ENCODE data around the gene BLVRA.
"Not testable (repeated sequence)": the region's sequence is repeated elsewhere in the genome, so short reads cannot be mapped to it uniquely, and the experiment has no call there.

GRCh38 chr7:43775255-43775654, 16.8 kb downstream of the BLVRA start:
- TF ChIP-seq, protein P1, sequence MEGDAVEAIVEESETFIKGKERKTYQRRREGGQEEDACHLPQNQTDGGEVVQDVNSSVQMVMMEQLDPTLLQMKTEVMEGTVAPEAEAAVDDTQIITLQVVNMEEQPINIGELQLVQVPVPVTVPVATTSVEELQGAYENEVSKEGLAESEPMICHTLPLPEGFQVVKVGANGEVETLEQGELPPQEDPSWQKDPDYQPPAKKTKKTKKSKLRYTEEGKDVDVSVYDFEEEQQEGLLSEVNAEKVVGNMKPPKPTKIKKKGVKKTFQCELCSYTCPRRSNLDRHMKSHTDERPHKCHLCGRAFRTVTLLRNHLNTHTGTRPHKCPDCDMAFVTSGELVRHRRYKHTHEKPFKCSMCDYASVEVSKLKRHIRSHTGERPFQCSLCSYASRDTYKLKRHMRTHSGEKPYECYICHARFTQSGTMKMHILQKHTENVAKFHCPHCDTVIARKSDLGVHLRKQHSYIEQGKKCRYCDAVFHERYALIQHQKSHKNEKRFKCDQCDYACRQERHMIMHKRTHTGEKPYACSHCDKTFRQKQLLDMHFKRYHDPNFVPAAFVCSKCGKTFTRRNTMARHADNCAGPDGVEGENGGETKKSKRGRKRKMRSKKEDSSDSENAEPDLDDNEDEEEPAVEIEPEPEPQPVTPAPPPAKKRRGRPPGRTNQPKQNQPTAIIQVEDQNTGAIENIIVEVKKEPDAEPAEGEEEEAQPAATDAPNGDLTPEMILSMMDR (IDR thresholded peaks at IDR 0.05; ENCODE audit: low read depth, low read length, poor library complexity, severe bottlenecking): not testable (repeated sequence)
- TF ChIP-seq EZH2phosphoT487 (IDR thresholded peaks at IDR 0.05; ENCODE audit: borderline replicate concordance, low read length): not testable (repeated sequence)
